Stimulated activated CD8-positive, alpha-beta memory T cell treated with anti-CD3 and anti-CD28 coated beads, Interleukin-7, amount 100 ng/mL, for 1 hour (primary cell): ENCODE results near the gene PRKCSH.
"Not testable (repeated sequence)": the region's sequence is repeated elsewhere in the genome, so short reads cannot be mapped to it uniquely, and the experiment has no call there.

Experiments
- DNase-seq, 2 donors: peaks; one replicate each; pipeline ENCODE4 v3.0.0-alpha.2; 2020; ENCODE audit warnings: low read depth in 2 of 2

PRKCSH gene

DNA sequence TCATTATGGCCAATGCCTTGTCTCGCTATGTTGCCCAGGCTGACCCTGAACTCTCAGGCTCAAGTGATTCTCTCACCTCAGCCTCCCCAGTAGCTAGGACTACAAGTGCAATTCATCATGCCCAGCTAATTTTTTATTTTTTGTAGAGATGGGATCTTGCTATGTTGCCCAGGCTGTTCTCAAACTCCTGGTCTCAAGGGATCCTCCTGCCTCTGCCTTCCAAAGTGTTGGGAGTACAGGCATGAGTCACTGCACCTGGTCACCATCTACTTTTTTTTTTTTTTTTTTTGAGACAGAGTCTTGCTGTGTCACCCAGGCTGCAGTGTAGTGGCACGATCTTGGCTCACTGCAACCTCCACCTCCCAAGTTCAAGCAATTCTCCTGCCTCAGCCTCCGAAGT, 39.9 kb downstream of the PRKCSH start:
- DNase-seq = not testable (repeated sequence)

DNA sequence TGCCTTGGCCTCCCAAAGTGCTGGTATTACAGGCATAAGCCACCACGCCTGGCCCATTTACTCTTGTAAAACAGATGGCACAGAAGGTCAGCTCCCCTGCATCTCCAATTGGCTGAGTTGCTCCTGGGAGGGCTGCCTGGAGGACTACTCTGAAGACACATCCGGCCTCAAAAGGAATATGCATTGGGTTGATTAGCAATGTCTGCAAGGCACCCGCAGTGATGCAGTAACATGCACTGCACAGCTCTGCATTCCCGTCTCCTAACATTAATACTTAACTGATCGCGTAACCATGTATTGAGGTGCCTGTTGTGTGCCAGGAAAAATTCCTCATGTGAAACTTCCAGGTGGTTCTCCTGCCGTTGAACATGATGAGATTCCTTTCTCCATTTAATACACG, 40.4 kb downstream of the PRKCSH start:
- no peak for DNase-seq

DNA sequence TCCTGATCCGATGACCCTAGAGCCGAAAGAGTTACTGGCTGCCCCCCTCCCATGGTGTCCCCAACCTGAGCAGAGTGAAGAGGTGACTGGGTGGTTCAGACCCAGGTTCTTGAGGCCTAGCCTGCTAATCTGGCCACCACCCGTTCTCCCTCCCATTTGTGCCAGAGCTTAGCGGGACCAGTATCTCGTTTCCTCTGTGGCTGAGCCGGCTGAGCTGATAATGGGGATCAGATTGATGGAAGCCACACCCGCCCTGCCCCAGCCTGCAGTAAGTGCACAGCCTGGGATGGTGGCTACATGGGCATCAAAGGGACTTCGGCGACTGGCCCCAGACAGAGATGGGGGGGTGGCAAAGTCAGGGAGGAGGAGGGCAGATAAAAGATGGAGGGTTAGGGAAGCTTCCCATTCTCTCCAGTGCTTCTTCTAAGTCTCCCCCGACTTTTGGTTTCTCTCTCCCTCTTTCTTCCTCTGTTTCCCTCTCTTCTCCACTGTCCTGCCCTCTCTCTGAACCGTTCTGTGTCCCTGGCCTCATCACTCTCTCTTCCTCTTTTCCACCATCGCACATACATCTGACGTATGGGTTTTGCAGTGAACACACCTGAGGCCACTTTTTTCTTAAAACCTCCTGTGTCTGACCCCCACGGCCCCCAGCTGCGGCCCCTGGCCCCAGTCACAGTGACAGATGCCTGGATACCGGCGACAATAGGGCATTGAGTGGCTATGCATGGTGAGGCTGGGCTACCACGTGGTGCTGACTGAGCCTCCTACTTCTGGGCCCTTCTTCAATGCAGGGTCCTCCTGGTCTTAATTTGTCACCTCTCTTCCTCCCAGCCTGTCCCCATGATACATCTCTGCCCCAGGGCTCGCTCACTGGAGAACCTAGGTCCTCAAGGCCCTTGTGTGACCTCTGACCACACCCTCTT, 43.0 kb downstream of the PRKCSH start:
- DNase-seq = no peak

DNA sequence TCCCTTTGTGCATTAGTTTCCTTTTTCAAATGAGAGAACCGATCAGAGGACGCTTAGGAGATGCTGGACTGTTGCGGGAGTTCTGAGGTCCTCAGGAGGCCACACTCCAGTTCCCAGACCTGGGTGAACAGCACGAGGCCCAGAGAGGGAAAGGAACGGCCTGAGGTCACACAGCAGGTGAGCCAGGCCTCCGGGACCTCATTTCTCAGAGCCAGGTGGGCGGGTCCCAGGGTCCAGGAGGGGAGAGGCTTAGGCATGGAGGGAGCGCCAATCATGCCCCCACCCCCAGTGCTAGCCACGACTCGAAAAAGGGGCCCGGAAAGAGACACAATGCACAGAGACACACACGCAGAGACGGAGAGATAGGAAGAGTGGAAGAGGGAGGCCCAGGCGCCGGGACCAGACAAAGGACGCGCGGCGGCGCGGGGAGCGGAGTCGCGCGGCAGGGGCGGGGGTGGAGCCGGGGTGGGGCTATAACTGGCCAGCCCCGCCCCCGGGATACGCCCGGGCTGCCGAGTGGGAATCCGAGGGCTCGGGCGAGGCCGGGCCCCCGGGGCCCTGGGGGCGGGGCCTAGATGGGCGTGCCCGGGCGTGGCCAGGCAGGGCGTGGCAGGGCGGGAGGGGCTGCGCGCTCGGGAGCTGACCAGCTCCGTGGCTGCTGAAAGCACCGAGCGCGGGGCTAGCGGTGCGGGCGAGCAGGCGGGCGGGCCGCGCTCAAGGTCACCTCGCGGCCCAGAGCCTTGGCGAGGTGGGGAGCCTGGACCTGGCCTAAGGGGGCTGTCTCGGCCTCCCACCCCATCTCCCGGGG, 43.9 kb downstream of the PRKCSH start:
- no peak for DNase-seq

DNA sequence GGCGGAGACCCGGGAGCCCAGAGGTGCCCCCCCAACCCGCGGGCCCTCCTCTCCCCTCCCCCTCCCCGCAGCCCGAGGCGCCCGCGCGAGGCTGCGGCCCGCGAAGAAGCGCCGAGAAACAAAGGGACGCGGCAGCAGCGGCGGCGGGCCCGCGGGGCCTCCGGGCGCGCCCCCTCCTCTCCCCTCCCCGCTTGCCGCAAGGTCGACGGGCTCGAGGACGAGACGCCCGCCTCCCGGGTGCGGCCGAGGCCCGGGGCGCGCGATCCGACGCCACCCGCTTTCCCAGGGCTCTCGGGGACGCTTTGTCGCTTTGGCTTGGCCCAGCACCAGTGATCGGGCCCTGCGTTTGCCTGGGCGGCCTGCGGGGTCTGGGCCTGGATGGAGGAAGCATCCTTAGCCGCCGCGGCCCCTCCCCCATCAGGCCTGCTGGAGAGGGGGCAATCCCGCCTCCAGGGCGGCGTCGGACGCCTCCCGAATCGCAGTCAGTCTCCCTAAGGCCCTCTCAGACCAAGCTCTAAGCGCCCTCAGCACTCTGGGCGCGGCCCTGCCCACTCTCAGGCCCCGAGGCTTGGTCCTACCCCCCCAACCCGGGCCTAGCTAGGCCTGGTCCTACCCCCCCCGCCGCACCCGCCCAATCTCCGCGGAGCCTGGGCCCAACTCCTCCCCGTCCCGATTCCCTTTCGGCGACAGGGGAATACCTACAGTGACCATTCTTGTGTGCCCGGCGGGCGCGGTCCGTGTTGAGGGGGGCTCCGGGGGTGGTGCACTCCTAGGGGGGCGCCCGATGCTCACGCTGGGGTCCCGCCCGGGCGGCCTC, 44.7 kb downstream of the PRKCSH start:
- DNase-seq = no peak

DNA sequence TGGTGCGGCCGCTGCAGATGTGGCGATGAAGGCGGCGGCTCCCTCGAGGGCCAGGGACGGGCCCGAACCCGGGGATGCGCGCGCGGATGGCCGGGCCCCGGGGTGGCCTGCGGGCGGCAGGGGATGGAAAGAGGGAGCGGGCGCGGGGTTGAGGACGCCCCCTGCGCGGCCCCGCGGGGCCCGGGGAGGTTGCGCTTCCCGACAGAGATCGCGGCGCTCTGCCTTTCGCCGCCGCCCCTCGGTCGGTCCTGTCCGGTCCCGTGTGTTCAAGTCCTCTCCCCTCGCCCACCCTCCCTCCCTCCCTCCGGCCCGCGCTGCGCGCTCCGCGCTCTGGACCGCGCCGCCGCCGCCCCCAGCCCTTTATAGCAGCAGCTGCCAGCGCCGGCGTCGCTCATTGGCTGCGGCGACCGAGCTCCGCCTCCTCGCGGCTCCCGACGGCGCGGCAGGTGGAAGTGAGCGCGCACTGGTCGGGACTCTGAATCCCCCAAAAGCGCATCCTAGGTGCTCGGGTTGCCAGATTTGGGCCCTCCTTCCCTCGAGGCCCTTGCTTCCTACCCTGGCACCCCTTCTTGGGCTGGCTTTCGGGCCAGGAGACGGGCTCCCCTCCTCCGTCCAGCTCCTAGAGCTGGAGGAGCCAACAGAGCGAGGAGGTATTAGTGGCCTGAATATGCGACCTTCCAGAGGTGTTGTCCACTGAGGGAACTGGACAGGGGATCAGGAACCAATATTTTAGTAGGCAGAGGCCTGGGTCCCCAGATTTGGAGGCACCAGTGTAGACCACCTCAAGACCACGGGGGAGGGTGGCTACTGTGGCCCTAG, 45.5 kb downstream of the PRKCSH start, which contains the start of gene ELAVL3:
Gene ELAVL3, minus strand, starts transcription at position 332 of the 819 bp plus-strand sequence. CDS start 438 bp downstream, outside the sequence.
- no peak for DNase-seq

DNA sequence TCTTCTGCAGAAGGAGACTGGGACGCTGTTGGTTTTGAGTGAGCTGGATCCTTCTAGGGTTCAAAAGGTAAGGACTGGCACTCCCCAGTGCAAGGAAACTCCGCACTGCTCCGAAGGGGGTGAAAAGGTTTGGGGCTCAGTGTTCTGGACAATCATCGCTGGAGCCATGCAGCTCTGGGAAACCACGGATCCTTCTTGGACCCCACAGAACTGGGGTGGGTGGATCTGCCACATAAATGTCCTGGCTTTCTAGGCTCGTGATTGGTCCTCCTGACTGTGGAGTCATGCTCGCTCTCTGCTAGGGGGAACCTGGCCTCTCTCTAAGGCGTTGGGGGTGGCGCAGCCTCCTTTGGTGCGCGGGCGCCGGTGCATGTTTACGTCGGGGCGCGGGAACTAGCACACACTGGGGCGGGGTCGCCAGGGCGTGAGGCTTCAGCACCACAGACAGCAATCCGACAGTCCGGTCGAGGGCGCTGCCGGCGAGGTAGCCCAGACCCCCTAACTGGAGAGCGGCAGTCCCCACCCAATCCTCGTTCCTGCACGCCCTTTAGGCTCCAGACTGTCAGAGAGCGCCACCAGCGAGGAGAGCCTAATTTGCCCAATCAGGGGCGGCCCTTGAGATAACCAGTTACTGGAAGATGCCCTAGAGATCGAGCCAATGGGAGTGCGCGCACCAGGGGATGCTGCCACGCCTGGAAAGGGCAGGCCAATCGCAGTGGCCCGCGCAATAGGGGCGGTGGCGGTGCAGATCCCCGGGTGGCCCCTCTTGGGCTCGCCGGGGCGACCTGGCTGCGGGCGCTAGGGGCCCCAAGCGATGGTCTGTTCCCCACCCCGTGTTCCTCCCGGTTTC, 46.3 kb downstream of the PRKCSH start:
- DNase-seq = no peak

DNA sequence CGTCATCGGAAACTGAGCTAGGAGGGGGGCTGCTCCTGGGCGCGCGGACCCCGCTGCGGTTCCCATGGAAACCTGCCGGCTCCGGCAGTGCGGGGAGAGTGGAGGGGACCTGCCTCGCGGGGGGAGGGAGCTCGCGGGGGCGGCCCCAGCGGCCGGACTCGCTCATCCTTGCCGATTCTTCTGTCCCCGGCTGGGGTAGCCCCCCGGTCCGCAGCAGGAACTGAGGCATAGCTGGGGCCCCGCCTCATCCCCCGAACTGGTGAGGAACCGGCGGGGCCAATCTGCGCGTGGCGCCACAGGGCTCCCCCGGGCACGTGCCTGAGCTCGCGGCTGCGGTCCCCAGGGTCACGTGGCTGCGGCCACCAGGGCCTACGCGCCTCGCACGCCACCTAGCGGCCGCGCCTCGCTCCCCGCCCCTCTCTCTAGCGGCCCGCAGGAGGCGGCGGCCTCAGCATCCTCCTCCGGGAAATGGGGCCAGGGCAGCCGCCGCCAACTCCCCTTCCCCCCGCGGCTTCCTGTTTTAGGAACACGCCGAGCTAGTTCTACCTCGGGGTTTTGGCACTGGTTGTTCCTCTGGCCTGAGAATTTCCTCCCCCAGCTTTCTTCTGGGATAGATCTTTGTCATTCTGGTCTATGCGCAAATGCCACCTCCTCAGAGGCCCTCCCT, 47.1 kb downstream of the PRKCSH start:
- DNase-seq = peak; percentile 58 to 73

DNA sequence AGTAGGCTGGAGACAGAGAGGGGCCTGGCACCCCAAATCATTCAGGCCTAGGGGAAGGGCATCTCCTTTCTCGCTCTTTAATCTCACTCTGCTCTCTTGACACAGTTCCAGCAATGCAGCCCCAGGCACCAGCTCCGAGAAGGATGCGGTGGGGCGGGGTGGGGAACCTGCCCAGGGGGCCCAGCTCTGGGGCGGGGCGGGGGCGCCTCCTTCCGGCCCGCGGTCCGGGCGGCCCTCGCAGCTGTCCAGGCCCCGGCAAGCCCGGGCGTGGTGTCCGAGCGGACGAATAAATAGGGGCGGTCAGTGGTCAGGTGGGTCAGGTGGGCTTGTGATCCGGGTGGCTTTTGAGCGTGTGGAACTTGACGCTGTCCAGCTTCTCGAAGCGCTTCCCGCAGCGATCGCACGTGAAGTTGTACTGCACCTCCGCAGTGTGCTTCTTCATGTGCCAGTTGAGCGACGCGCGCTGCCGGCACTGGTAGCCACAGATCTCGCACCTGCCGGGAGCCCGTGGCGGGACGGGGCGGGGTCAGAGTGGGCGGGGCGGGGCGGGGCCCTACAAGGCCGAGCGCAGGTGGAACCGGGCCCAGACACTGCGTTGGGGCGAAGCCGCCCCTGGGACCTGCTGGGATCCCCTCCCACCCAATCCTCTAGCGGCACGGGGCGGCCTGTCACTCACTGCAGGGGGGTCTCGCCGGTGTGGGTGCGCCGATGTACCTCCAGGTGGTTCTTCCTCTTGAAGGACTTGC, 48.1 kb downstream of the PRKCSH start:
- no peak for DNase-seq

DNA sequence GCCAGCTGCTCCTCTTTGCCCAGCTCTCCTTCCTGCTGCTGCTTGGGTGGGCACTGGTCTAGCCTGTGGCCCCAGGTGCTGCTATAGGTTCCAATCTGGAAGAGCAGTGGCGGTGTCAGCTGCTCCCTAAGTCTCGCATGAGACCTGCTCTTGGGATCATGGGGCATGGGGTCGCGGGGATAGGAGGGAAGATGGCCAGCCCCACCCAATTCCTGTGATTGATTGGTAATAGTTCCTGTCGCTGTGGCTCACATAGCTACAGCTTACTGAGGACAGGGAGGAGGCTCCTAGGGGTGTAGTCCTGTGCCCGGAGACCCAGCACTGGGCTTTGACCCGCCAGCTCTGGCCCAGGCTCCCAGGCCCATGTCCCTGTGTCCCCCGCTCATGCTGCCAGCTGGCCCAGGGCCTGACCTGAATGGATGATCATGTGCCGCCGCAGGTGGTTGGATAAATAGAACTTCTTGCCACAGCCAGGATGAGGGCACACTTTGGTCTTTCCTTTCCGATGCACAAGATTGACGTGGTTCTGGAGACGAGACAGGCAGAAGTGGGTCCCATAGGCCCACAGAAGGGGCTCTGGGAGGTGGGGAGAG, 49.9 kb downstream of the PRKCSH start:
- DNase-seq = no peak

DNA sequence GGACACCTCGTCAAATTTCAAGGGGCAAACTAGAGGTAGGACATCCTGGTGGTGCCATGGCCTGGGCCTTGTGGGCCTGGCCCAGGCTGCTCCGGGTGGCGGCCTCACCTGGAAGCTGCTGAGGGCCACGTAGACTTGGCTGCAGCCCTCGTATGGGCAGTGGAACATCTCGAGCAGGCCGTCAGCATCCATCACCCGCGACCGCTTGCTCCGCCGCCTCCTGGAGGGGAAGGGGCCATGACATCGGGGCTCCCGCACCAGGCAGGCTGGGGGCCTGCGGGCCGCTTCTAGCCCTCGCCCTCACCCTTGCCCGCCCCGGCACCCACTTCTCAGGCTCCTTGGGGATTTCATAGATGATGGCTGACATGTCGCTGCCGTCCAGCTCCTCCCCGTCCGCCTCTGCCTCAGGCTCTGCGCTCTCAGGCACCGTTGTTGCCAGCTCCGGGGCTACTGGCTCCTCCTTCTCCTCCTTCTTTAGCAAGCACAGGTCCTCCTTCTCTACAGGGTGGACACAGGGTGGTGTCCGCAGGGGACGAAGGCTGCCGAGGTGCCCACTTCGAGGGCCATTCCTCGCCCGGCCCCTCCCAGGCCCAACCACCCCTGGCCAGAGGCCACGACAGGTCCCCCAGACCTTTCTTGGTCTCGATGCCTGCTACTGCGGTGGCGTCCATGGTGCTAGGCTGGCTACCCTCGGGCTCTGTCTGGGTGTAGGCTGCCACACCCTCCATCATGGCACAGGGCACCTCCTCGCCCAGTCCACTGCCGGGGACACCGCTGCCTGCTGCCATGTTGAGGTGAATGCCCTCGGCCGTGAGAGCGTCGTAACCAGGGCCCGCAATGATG, 51.4 kb downstream of the PRKCSH start:
- DNase-seq = no peak

DNA sequence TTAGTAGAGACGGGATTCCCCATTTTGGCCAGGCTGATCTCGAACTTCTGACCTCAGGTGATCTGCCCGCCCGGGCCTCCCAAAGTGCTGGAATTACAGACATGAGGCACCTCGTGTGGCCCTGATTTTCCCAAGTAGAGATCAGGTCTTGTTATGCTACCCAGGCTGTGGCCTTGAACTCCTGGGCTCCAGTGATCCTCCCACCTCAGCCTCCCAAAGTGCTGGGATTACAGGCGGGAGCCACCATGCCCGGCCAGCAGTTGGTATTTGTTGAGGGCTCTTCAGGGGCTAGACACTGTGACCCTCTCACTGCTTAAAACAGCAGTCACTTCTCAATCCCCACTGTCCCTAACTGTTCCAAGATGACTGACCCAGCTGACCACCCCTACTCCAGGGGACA, 53.9 kb downstream of the PRKCSH start:
- no peak for DNase-seq

DNA sequence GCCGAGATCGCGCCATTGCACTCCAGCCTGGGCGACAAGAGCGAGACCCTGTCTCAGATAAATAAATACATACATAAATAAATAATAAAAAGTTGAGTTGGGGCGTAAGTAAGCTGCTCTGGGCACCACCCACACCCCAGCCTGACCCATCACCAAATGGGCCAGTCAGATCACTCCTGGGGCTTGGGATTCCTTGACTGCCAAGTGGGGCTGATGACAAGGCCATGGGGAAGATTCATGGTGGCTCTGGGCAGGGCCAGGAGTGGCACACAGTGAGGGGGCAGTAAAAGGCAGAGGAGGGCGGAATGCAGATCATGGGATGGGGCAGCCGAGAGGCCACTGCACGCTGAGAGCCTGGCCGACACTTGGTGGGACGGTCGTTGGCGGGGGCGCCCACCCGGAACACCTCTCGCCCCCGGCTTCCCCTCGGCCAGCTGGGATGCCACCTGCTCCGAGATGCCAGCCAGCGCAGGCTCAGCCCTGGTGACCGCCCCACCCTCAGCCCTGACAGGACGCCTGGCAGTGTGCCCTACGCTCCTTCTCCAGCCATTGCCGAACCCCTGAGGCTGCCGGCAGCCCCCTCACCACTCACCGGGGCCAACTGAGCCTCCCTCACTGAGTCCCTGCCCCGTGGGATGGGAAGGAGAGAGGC, 59.3 kb downstream of the PRKCSH start:
- no peak for DNase-seq

DNA sequence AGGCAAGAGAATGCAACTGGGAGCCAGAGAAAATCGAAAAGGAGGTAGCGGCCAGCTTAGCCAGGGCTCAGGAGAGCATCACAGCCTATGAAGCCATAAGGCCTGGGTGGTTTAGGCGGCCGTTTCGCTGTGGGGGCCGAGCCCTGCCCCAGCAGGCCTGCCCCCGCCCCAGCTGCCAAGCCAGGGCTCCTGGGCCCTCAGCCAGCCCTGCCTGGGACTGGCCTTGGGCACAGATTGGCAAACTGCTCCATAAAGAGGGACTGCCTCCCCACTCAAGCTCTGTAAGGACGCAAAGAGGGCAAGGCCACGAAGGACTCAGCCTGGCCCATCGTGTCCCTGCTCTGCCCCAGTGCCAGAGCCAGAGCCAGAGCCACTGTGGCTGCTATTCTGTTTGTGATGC, 60.0 kb downstream of the PRKCSH start:
- DNase-seq = no peak

DNA sequence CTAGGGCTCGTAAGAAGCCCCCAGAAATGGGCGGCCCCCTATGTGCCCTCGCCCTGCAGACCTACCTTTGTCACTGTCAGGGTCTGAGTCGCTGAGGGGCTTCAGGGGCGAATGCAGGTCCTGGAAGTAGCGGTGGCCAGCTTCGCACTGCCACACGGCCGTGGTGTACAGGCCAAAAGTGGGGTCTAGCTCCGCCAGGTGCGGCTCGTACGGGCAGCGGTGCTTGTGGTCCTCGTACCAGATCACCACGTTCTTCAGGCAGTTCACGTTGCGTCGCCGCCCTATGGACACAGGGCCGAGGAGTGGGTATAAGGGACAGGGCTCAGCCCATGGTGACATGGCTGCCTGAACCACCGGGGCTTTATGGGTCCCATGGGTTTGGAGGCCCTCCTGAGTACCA, 60.5 kb downstream of the PRKCSH start:
- no peak for DNase-seq

DNA sequence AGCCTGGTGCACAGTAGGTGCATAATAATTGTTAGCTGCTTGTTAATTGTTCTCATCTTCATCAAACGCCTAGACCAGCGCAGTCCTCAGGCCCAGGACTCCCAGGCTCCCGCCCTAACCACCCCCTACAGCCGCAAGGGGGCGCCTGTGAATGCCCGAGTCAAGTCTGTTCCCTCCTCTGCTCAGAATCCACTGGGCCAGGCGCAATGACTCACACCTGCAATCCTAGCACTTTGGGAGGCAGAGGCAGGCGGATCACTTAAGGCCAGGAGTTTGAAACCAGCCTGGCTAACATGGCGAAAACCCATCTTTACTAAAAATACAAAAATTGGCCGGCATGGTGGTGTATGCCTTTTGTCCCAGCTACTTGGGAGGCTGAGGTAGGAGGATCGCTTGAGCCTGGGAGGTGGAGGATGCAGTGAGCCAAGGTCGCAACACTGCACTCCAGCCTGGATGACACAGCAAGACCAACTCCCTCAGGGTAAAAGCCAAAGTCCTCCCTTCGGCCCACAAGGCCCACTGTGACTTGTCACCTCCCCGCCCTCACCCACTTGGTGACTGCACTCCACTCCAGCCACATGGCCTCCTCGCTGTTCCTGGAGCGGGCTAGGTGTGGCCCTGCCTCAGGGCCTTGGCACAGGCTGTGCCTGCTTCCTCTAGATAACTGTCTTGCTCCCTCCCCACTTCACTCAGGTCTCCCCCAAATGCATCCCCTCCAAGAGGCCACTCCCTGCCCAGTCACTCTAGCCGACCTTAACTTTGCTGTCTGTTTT, 61.1 kb downstream of the PRKCSH start:
- peak in 1 of 2 donors; percentile 16 for DNase-seq
